ENCODE results near the gene PEX7.

- TF ChIP-seq CTCF (IDR thresholded peaks at IDR 0.05) = no peak
- no peak for TF ChIP-seq POLR2A (IDR thresholded peaks at IDR 0.05)
Observed at GRCh38 chr6:136862662-136863061, 40.3 kb downstream of the PEX7 start.

Data from adrenal gland (tissue), 5 donors.